BLaER1 treated with 17β-estradiol and CSF1 and Interleukin-3, amounts not matched to agents 10 nM and 100 nM (cell line): ENCODE results near the gene CFAP69.
"Not testable (repeated sequence)": the region's sequence is repeated elsewhere in the genome, so short reads cannot be mapped to it uniquely, and the experiment has no call there.

ENCODE experiments used
- H3K27ac ChIP-seq, 11 experiments: shearing (Covaris generic); formaldehyde crosslinking; 2 replicates each; pipeline ENCODE4 v1.8.1; 2022
- H3K27me3 ChIP-seq, 11 experiments: shearing (Covaris generic); formaldehyde crosslinking; 2 replicates each; pipeline ENCODE4 v1.8.1; 2022
- H3K36me3 ChIP-seq, 11 experiments: shearing (Covaris generic); formaldehyde crosslinking; 2 replicates each; pipeline ENCODE4 v1.8.1; 2022
- H3K4me1 ChIP-seq, 10 experiments: shearing (Covaris generic); formaldehyde crosslinking; 2 replicates each; pipeline ENCODE4 v1.8.1; 2022
- H3K4me2 ChIP-seq, 11 experiments: shearing (Covaris generic); formaldehyde crosslinking; 2 replicates each; pipeline ENCODE4 v1.8.1; 2022
- H3K4me3 ChIP-seq, 10 experiments: shearing (Covaris generic); formaldehyde crosslinking; 2 replicates each; pipeline ENCODE4 v1.8.1; 2022
- H3K9ac ChIP-seq, 11 experiments: shearing (Covaris generic); formaldehyde crosslinking; 2 replicates each; pipeline ENCODE4 v1.8.1; 2022
- H3K9me3 ChIP-seq, 11 experiments: shearing (Covaris generic); formaldehyde crosslinking; replicated peaks in 1 of 11; 2 replicates each; pipeline ENCODE4 v1.8.1; 2022
- H4K20me1 ChIP-seq, 11 experiments: shearing (Covaris generic); formaldehyde crosslinking; 2 replicates each; pipeline ENCODE4 v1.8.1; 2022
- Cebpa-rat ChIP-seq, 11 experiments: shearing (Covaris generic); IDR thresholded peaks; 2 replicates each; pipeline ENCODE4 v1.8.1; 2022

Gene CFAP69

DNA sequence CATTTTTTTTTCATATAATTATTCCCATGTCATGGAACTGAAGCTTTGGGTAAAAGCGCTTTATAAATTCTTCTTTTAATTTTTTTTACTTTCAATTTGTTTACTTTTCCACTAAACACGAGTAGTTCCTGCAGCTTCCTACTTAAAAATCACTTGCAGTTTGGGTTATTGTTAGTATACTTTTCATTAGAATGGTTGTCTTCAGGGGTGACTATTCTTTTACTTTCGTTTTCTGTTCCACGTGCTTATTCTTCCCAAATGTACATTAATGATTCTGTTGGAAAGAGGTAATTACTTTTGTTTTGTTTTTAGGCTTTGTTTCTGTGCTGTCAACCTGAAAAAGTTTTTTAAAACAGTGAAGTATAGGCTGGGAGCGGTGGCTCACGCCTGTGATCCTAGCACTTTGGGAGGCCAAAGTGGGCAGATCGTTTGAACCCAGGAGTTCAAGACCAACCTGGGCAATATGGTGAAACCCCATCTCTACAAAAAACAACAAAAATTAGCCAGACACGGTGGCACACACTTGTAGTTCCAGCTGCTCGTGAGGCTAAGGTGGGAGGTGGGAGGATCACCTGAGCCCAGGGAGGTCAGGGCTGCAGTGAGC, 5.2 kb upstream of the CFAP69 start:
- no peak for TF ChIP-seq Cebpa-rat (IDR thresholded peaks at IDR 0.05)
- Histone ChIP-seq H3K9ac (no peak overlapping the region), H3K27ac (no peak overlapping the region), H4K20me1 (no peaks in the 10 kb centered on the region), H3K27me3 (no peaks in the 10 kb centered on the region), H3K4me2 (no peak overlapping the region), H3K36me3 (no peaks in the 10 kb centered on the region), H3K4me1 (no peaks in the 10 kb centered on the region), H3K9me3 (peaks cover under 1 to 7% (median 4%) of the 10 kb centered on the region in 11 experiments; a peak in 20 of 22 replicates), H3K4me3 (no peak overlapping the region)

DNA sequence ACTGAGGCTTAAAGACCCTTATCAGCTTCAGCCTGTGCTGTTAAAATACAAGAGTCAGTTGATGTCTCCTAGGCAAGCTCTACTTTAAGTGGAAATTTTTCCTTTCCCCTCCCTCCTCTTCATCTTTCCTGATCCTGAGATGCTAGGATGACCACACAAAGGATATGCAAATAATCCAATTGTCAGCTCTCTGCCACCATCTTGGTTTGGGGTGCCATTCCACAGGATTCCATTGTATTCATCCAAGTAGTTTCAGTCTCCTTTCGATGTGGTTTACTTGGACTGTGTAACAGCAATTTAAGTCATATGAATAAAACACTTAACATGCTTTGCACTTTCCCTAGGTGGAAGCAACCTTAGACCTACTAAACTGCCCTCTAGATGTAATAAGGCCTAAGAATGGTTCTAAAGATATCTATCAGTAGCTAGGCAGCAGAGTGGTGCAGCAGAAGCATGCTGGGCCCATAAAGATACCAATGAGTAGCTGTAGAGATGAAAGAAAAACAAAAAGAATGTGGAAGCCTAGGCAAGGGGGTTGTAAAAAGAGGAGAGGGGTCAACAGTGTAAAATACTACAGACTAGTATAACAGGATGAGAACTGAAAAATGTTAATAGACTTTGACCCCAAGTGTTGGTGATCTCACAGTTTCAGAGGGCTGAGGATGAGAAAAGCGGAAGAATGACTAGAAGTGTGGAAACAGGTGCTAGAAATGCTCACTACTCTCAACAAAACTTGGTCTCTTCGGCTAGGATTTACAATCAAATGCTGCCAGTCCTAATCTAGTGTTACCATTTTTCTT, 2.4 kb upstream of the CFAP69 start:
- no peak overlapping the region for H3K27ac ChIP-seq
- H3K4me1 ChIP-seq = no peaks in the 10 kb centered on the region
- no peaks in the 10 kb centered on the region; a peak in 2 of 22 replicates for H3K27me3 ChIP-seq
- no peak overlapping the region for H3K4me2 ChIP-seq
- H3K9ac ChIP-seq = no peak overlapping the region
- no peak overlapping the region for H3K4me3 ChIP-seq
- TF ChIP-seq Cebpa-rat (IDR thresholded peaks at IDR 0.05) = no peak
- H4K20me1 ChIP-seq = no peaks in the 10 kb centered on the region
- peaks cover 11 to 19% (median 15%) of the 10 kb centered on the region in 11 experiments; a peak in 21 of 22 replicates for H3K9me3 ChIP-seq
- no peaks in the 10 kb centered on the region for H3K36me3 ChIP-seq

DNA sequence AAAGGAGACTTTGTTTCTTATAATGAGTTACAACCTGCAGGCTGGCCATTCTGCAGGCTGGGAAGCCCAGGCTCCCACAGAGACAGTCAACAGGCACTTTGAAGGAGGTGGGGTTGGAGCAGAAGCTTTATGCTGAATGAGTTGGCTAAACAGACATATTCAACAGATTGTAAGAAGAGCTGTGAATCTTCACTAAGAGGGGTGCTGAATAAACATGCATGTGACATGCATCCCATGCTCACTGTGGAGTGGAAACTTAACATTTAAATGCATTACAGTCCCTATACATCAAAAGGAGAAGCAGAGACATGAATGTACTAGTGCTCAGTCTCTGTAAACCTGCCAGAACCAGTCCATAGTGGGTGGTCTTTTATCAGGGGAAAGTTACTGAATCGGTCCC, 1.4 kb upstream of the CFAP69 start:
- no peak overlapping the region for H3K9ac ChIP-seq
- H3K9me3 ChIP-seq = peaks cover 11 to 19% (median 15%) of the 10 kb centered on the region in 11 experiments
- H3K4me2 ChIP-seq = no peak overlapping the region
- no peaks in the 10 kb centered on the region; a peak in 2 of 22 replicates for H3K27me3 ChIP-seq
- H3K36me3 ChIP-seq = no peaks in the 10 kb centered on the region
- no peaks in the 10 kb centered on the region for H3K4me1 ChIP-seq
- TF ChIP-seq Cebpa-rat (IDR thresholded peaks at IDR 0.05) = no peak
- H3K4me3 ChIP-seq = no peak overlapping the region
- no peak overlapping the region for H3K27ac ChIP-seq
- H4K20me1 ChIP-seq = no peaks in the 10 kb centered on the region

DNA sequence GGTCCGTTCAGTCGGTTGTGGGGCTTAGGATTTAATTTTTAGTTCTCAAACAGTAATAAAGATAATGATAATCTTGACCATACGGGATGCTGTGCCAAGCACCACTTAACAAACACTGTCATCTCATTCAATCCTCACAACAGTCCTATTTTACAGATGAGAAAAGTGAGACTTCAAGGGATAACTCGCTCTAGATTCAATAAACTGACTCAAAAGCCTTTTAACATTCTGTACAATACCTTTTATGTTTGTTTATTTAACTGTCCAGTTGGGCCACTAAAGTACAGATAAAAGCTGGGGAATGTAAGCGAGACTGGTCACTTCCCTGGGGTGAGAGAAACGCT, 437 bp upstream of the CFAP69 start:
- Histone ChIP-seq H3K27me3 (no peaks in the 10 kb centered on the region; a peak in 2 of 22 replicates), H4K20me1 (no peaks in the 10 kb centered on the region), H3K4me2 (no peak overlapping the region), H3K27ac (no peak overlapping the region), H3K4me1 (no peaks in the 10 kb centered on the region), H3K36me3 (no peaks in the 10 kb centered on the region), H3K4me3 (no peak overlapping the region), H3K9ac (no peak overlapping the region), H3K9me3 (peaks cover 11 to 22% (median 16%) of the 10 kb centered on the region in 11 experiments)
- TF ChIP-seq Cebpa-rat (IDR thresholded peaks at IDR 0.05) = no peak

DNA sequence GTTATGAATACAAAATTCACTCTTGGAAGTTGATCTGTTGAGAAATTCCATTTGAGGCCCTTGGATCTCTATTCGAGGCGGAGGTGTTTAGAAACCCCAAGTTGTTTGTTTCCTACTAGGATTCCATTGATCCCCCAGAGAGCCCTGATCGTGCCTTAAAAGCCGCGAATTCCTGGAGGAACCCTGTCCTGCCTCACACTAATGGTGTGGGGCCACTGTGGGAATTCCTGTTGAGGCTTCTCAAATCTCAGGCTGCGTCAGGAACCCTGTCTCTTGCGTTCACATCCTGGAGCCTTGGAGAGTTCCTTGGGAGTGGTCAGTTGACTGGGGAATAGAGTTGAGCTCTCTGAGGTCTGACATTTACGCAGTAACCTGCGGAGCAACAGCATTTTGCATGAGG, 1.2 kb downstream of the CFAP69 start:
- no peak overlapping the region for H3K4me3 ChIP-seq
- TF ChIP-seq Cebpa-rat (IDR thresholded peaks at IDR 0.05) = no peak
- no peaks in the 10 kb centered on the region for H3K4me1 ChIP-seq
- peaks cover 11 to 22% (median 16%) of the 10 kb centered on the region in 11 experiments for H3K9me3 ChIP-seq
- no peak overlapping the region for H3K27ac ChIP-seq
- H3K36me3 ChIP-seq = no peaks in the 10 kb centered on the region
- H3K27me3 ChIP-seq = no peaks in the 10 kb centered on the region; a peak in 2 of 22 replicates
- no peak overlapping the region for H3K9ac ChIP-seq
- no peaks in the 10 kb centered on the region for H4K20me1 ChIP-seq
- no peak overlapping the region for H3K4me2 ChIP-seq

DNA sequence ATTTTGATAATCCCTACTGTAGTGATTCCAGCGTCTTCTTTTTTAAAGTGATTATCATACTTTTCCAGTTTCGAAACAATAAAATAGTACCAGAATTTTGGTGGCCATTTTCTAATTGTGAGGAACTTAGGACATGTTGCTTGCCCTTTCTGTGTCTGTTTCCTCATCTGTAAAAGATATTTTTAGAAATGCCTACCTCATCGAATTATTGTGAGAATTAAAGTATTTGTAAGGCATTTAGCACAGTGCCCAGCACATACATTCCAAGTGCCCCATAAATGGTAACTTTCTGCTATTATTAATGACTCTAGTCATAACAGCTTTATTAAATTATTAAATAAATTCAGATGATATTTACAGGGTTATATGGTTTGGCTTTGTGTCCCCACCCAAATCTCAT, 3.7 kb downstream of the CFAP69 start:
- Histone ChIP-seq H3K4me2 (no peak overlapping the region), H3K36me3 (no peaks in the 10 kb centered on the region), H4K20me1 (no peaks in the 10 kb centered on the region), H3K4me3 (no peak overlapping the region), H3K27me3 (no peaks in the 10 kb centered on the region; a peak in 2 of 22 replicates), H3K4me1 (no peaks in the 10 kb centered on the region), H3K9ac (no peak overlapping the region), H3K9me3 (peaks cover 11 to 22% (median 16%) of the 10 kb centered on the region in 11 experiments), H3K27ac (no peak overlapping the region)
- no peak for TF ChIP-seq Cebpa-rat (IDR thresholded peaks at IDR 0.05)

DNA sequence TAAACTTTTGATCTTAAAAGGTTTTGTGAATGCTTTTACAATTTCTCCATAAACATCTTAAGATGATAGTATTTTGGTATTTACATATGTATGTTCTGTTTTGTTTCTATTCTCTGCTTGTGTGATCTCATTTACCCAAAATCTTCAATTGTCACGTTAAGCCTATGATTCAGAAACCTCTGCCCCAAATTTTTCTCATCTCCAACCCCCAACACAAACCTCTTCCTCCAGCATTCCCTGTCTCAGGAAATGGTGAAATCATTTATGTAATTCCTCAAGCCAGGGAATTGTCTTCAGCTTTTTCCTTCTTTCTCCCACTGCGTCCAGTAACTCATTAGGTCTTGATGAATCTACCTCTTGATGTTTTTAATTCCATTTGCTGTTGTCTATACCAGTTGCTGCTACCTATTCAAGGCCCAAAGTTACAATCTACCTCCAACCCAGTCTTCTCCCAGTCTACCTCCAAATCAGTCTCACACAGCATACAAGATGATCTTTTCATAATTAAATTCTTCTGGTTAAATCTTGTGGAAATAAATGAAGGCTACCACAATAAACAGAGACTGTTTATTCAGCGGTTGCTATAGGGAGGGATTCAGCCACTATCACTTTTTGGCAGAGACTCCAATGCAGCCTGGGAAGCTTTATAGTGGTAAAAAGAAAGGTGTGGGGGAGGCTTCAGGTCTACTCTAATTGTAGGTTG, 5.8 kb downstream of the CFAP69 start:
- Histone ChIP-seq H3K9ac (no peak overlapping the region), H3K9me3 (peaks cover 0 to 8% (median 0%) of the 10 kb centered on the region in 11 experiments; a peak in 8 of 22 replicates), H3K27ac (no peak overlapping the region), H4K20me1 (no peaks in the 10 kb centered on the region), H3K4me1 (no peaks in the 10 kb centered on the region), H3K4me3 (no peak overlapping the region), H3K27me3 (no peaks in the 10 kb centered on the region; a peak in 2 of 22 replicates), H3K36me3 (no peaks in the 10 kb centered on the region), H3K4me2 (no peak overlapping the region)
- TF ChIP-seq Cebpa-rat (IDR thresholded peaks at IDR 0.05) = no peak

DNA sequence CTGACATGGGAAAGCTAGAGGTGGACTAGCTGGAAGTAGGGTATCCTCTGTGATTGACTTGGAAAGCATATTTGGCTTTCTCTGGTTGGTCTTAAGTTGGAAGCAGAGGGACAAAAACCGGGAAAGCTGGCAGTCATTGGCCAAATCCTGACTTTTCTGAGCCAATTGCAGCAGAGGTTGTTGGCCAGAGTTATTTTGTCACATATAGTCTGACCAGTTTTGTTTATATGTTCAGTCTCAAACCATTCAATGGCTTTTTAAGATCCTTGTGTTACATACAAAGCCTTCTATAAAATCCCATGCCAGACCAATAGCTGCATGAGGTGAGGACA, 6.3 kb downstream of the CFAP69 start:
- H3K4me1 ChIP-seq = no peaks in the 10 kb centered on the region

DNA sequence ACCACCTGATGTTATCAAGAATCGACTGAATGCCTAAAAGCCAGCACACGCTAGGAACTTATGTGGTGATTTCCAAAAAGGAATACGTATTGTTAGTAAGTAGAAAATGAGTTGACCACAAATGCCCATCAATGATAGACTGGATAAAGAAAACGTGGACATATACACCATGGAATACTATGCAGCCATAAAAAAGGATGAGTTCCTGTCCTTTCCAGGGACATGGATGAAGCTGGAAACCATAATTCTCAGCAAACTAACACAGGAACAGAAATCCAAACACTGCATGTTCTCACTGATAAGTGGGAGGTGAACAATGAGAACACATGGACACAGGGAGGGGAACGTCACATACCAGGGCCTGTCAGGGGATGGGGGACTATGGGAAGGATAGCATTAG, 11.0 kb downstream of the CFAP69 start:
- not testable (repeated sequence) for H3K4me2 ChIP-seq, H4K20me1 ChIP-seq, H3K9me3 ChIP-seq, H3K4me1 ChIP-seq, H3K4me3 ChIP-seq, H3K27ac ChIP-seq, H3K27me3 ChIP-seq, H3K36me3 ChIP-seq, H3K9ac ChIP-seq

More for the DNA sequence above, 6.3 kb downstream of the CFAP69 start:
- Histone ChIP-seq H3K9me3 (peaks cover 0 to 8% (median 0%) of the 10 kb centered on the region in 11 experiments; a peak in 2 of 22 replicates), H3K4me3 (no peak overlapping the region), H4K20me1 (no peaks in the 10 kb centered on the region), H3K27me3 (no peaks in the 10 kb centered on the region; a peak in 2 of 22 replicates), H3K4me2 (no peak overlapping the region), H3K27ac (no peak overlapping the region), H3K36me3 (no peaks in the 10 kb centered on the region), H3K9ac (no peak overlapping the region)
- no peak for TF ChIP-seq Cebpa-rat (IDR thresholded peaks at IDR 0.05)
